Raji (cell line): ENCODE data around the gene RBMS3.

Experiments used
- POLR2A ChIP-seq: IDR thresholded peaks from 2 replicates; pipeline ENCODE4 v1.6.1; 2011; ENCODE audit warnings: low read depth, low read length, control low read depth; ENCODE audit not compliant: insufficient read depth

Gene RBMS3

GRCh38 chr3:29290596-29290995, 9.7 kb downstream of the RBMS3 start:
- TF ChIP-seq POLR2A = no peak

- no peak for TF ChIP-seq POLR2A
Observed at GRCh38 chr3:29291260-29291981, 10.6 kb downstream of the RBMS3 start.

- no peak for TF ChIP-seq POLR2A
Observed at GRCh38 chr3:29291982-29292363, 11.1 kb downstream of the RBMS3 start.

- TF ChIP-seq POLR2A = no peak
Observed at GRCh38 chr3:29293421-29293820, 12.6 kb downstream of the RBMS3 start.

GRCh38 chr3:29297998-29298397, 17.1 kb downstream of the RBMS3 start:
- TF ChIP-seq POLR2A = no peak

GRCh38 chr3:29301332-29302019, 20.6 kb downstream of the RBMS3 start:
- no peak for TF ChIP-seq POLR2A

GRCh38 chr3:29302619-29303018, 21.7 kb downstream of the RBMS3 start:
- TF ChIP-seq POLR2A = no peak

- TF ChIP-seq POLR2A = no peak
Observed at GRCh38 chr3:29307295-29307694, 26.4 kb downstream of the RBMS3 start.

GRCh38 chr3:29310865-29311264, 30.0 kb downstream of the RBMS3 start:
- TF ChIP-seq POLR2A = no peak

- no peak for TF ChIP-seq POLR2A
Observed at GRCh38 chr3:29311795-29312194, 30.9 kb downstream of the RBMS3 start.

GRCh38 chr3:29312395-29312794, 31.5 kb downstream of the RBMS3 start:
- no peak for TF ChIP-seq POLR2A

- no peak for TF ChIP-seq POLR2A
Observed at GRCh38 chr3:29312960-29313452, 32.1 kb downstream of the RBMS3 start.

GRCh38 chr3:29313981-29314726, 33.3 kb downstream of the RBMS3 start:
- TF ChIP-seq POLR2A = no peak

GRCh38 chr3:29314727-29315088, 33.8 kb downstream of the RBMS3 start:
- no peak for TF ChIP-seq POLR2A

GRCh38 chr3:29317659-29318173, 36.8 kb downstream of the RBMS3 start:
- TF ChIP-seq POLR2A = no peak

GRCh38 chr3:29318251-29318650, 37.4 kb downstream of the RBMS3 start:
- no peak for TF ChIP-seq POLR2A
